HS-5 (cell line): ENCODE results near the gene RYR2.
A peak's percentile ranks its signal among the peaks of the same experiment; 100 is the strongest.

Experiments
- DNase-seq: peaks from one replicate; pipeline ENCODE4 v3.0.0-alpha.2; 2012; ENCODE audit warnings: low read depth

The RYR2 gene

DNA sequence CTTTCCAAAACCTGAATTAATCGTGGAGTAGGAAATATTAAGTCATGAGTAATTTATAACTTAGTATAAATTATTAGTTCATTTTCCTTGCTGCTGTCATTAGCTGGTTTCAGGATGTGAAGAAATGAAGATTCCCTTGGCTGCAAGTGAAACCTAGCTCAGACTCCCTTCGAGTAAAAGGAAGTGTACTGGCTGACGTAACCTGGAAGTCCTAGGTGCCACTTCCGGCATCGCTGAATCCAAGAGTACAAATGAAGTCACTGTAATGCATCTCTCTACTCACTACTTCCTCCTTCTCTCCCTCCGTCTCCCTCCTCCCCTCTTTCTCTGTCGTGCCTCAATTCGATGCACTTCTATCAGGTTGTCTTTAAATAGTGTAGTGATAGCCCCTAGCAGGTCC is 820.0 kb downstream of the RYR2 start:
- DNase-seq = no peak

DNA sequence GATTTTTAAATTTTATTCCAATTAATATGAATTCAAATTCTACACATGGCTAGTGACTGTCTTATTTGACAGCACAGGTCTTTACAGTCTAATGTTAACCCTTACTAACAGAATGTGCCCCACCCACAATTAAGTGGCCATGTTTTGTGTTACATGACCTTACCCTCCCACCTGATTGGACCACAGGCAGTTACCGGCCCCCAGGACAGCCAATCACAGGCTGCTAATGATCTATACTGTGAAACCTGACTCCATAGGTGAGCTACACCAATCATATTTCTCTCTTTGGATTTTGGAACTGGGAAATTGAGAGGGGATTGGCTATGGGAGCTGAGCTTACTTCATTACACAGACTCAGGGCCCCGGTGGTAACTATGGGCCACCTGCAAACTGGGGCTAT is 821.2 kb downstream of the RYR2 start:
- DNase-seq = no peak

DNA sequence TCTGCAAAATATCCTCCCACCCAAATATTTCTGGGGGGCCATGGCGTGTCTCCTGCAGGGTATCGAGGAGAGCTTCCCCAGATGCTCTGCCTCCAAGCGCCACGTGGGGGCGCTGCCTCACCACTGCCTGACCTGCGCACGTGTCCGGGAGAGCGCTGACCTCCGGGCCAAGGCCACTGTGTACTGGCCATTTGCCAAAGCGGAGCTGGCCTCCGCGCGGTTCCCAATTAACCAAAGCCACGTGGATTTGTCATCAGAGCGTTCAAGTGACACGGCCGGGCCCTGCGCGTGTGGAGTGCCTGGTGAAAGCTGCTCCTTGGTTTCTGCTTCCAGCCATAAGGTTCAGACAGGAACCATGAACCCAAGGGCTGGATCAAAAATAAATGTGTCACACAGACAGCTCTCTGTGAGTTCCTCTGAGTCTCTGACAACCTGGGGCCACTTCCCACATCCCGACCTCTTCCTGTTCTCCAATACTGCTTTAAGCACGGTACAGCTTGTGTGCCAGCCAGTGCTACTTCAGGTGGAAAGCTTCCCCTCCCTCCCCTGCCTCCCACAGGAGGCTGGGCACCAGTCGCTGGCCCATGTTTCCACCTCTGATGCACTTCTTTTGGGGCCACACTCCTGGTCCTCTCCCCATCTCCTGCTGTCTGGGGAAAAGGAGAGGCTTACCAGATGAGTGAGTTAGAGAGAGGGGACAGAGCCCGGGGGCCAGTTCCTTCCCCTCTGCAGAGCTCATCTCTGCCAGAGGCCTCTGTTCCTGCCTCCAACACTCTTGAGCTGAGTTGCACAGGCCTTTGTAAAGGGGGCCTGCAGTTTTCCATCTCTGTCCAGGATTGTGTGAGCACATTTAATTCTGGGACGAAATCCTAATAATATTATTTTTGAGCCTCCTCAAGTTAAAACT is 822.6 kb downstream of the RYR2 start:
- no peak for DNase-seq

DNA sequence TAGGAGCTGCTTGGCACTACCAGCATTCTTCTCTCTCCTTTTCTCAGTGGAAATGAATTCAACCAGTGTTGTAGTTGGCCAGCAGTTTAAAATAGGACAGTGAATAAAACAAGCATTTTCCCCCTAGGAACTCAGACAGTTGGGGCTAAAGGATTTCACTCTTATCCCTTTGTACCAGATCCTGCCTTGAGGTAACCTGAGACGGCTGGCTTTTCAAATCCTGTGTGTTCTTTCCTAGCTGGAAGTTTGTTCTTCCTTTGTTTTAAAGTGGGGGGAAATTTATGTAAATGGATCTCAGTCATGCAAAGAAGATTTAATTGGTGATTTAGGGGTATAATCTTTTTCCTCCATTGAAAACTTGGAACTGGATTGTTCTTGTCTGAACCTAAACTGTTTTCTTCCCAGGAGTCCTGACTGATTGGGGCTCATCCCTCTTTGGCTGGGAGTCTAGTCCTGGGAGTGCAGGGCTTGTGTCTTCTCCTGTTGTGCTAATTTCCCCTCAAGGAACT is 825.5 kb downstream of the RYR2 start:
- DNase-seq = no peak

DNA sequence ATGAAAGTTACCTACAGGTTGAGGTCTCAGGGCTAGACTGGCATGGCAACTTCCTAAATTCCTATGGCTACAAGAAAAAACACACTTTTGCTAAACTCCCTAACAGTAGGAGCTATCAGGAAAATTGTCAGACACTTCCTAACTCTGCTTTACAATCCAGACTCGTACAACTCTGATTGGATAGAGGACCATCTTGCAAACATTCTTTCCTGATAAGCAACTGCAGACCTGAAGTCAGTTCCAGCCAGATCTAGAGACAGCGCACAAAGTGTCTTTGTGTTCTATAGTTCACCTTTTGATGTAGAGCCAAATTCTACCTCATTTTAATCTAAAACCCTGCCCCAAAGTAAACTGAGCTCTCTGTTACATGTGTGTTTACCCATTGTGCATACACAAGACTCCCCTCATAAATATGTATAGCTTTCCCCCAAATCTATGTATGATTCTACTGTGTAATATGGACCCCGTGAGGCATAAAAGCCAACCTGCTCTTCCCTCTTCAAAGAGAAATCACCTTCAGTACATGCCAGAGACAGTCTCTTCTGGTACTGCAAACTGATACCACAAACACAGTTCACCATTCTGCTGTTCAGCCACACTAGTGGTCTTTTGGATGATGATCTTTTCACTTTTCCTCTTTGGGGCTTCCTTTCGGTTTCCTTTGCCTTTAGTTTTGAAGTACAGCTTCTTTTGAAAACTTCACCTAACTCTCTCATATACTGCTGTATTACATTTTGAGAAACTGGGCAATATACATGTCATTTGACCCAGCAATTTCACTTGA is 827.0 kb downstream of the RYR2 start:
- DNase-seq = no peak

DNA sequence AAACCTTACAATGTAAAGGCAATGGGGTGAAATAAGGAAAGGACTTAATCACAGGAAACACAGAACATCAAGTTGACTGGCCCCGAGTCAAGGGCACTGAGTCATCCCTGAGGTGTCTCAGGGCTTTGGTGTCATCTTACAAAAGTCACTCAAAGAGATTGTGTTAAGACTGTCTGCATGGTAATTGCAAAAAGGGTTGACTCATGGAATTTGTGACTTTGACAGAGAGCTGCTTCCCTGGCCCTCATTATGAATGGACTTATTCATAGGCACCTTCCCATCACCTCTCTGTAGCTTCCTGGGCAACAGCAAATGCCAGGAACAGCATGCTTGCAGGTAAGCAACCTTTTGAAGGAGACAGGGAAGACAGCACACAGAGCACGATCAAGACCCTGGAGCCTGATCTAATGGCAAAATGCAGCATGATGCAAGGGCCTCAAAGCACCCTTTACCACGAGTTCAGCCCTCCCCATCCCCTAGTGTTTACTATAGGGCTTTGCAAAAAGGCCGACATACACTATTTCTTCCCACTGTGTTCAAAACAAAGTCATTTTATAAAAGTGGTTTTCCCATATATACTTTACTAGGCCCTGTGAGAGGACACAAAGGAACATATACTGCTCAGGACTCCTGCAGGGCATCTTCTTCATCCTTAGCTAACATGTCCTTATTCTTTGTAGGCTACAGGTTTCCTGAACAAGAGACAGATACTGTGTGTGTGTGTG is 831.7 kb downstream of the RYR2 start:
- peak; percentile 90 for DNase-seq

DNA sequence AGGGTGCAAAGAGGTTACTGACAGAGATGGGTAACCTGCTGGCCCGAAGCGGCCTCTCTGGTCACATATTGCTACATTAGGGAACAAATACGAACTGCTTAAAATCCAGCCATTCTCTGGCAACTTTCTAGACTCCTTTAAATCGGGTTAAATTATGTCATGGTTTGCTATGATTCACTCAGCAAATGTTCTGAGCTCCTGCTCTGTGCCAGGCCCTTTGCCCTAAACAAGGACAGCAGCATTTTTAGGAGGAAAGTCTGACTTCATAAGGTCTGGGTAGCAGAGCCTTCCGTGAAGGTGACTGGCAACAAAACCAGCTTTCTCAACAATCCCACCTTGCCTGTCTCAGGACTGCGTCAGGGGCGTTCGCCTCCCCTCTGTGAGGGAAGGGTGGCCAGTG is 833.3 kb downstream of the RYR2 start:
- no peak for DNase-seq

DNA sequence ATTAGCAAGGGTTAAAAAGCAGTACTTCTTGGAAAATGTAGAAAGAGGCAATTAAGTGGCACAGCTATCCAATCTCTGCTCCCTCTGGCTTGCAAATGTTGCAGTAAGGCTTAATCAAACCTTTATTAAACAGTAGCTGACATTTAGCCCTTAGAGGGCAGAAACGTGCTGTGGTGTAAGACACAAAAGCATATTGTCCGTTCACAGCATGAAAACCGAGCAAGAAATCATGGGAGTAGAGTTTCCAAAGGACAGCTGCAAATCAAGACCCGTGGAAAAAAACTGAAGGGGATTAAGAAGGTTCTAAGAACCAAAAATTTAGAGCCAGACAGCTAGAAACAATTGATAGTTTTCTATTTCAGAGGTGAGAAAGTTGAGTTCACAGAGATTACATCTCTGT is 835.6 kb downstream of the RYR2 start:
- DNase-seq = no peak

DNA sequence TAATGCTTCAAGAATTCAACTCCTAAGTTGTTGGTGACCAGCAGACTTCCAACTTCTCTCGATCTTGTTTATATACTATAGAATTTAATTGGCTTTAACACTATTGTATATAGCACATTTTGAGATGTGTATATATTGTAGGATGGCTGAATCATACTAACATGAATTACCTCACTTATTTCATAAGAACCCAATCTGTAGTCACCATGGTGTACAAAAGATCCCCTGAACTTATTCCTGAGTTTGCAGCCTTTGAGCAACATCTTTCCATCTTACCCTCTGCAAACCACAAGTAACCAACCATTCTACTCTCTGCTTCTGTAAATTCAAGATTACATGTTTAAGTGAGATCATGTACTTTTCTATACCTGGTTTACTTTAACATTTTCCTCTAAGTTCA is 836.4 kb downstream of the RYR2 start:
- DNase-seq = no peak

DNA sequence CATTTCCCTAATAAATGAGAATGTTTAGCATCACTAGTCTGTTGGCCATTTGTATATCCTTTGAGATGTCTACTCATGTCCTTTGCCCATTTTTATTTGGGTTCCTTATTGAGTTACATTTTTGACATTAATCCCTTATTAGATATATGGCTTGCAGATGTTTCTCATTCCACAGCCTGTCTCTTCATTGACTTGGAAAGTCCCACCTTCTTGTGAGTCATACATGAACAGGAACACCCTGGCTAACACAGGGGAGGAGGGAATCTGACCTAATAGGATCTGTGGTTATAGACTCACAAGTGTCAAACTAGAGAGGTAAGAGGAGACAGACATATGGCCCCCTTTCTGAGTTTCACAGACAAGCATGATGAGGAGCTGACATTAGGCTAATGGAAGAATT is 837.2 kb downstream of the RYR2 start:
- peak; percentile 69 for DNase-seq
